Neural progenitor cell (in vitro differentiated cells): ENCODE results near the gene AOX1.

Source experiments
- CTCF ChIP-seq: fragments of 200-600 bp; sonication (generic); IDR thresholded peaks from 2 replicates; pipeline ENCODE4 v1.5.1; 2017; ENCODE audit warnings: antibody characterized with exemption, mild to moderate bottlenecking
- EZH2 ChIP-seq: fragments of 200-600 bp; sonication (generic); IDR thresholded peaks from 2 replicates; pipeline ENCODE4 v1.6.1; 2017; ENCODE audit warnings: antibody characterized with exemption, mild to moderate bottlenecking, moderate library complexity
- EZH2phosphoT487 ChIP-seq: fragments of 200-600 bp; sonication (generic); IDR thresholded peaks from 2 replicates; pipeline ENCODE4 v1.6.1; 2017; ENCODE audit warnings: antibody characterized with exemption

GRCh38 chr2:200658278-200658864 lies 72.6 kb downstream of the AOX1 start:
- peak; percentile 21 for TF ChIP-seq CTCF
- TF ChIP-seq EZH2phosphoT487: no peak
- no peak for TF ChIP-seq EZH2
